Activated CD4-positive, alpha-beta T cell treated with anti-CD3 and anti-CD28 coated beads, Interleukin-2, amount 10 ng/mL, durations not matched to agents 24 days and 14 days (primary cell): ENCODE measurements around the gene MBD3L3. TPM values are rescaled to one million over a fixed set of nuclear protein-coding genes. Genes with fewer than 3 reads are reported as not detected.
"Not testable (repeated sequence)": the region's sequence is repeated elsewhere in the genome, so short reads cannot be mapped to it uniquely, and the experiment has no call there.

Source experiments
- DNase-seq: peaks from one replicate; pipeline ENCODE4 v3.0.0; 2022
- H3K27ac Mint-ChIP-seq: one replicate; pipeline ENCODE4 v1.8.0; 2022; ENCODE audit warnings: mild to moderate bottlenecking, mixed read lengths
- H3K27me3 Mint-ChIP-seq: one replicate; pipeline ENCODE4 v1.8.0; 2022; ENCODE audit warnings: mixed read lengths
- H3K36me3 Mint-ChIP-seq: one replicate; pipeline ENCODE4 v1.8.0; 2022; ENCODE audit warnings: low read depth, mild to moderate bottlenecking, mixed read lengths
- H3K4me1 Mint-ChIP-seq: one replicate; pipeline ENCODE4 v1.8.0; 2021; ENCODE audit warnings: mixed read lengths
- H3K4me3 Mint-ChIP-seq: one replicate; pipeline ENCODE4 v1.8.0; 2022; ENCODE audit warnings: mild to moderate bottlenecking, moderate library complexity, mixed read lengths
- H3K9me3 Mint-ChIP-seq: one replicate; pipeline ENCODE4 v1.8.0; 2021; ENCODE audit warnings: mixed read lengths
- intact Hi-C: fragments of 100-400 bp; cut with micrococcal nuclease; formaldehyde crosslinking; loops from one replicate; pipeline ENCODE4 v1.15.1; 2023
- total RNA-seq: library from RNA; stranded (reverse); gene quantifications from 2 replicates; pipeline ENCODE4 v1.2.3, GENCODE V29; 2022

MBD3L3 gene
- total RNA-seq, 1 donor from 2014 or later, result not detected

DNA sequence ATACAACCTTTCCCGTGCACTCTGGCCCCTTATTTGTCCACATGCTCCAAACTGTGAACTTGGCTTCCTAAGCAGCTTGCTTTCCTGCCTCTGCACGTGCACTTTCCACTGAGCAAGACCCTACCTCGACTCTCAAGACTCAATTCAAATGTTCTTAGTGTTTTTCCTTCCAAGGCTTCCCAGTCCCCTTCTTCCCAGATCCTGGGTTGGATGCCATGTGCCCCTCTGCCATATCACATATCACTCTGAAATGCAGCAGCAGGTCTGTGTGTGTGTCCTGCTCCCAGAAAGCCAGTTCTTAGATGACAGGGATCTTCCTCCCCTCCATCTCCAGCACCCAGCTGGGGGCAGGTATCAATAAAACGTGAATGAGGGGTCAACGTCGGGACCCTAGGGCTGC is 14.1 kb upstream of the MBD3L3 start:
- peaks cover 68% of the 10 kb centered on the region for H3K36me3 Mint-ChIP-seq
- peak overlapping the region; percentile 28 for H3K4me3 Mint-ChIP-seq
- H3K27ac Mint-ChIP-seq, result no peak overlapping the region
- H3K4me1 Mint-ChIP-seq, result peaks cover 10% of the 10 kb centered on the region
- intact Hi-C loops, result no loop called here
- DNase-seq, result peak; percentile 50
- no peaks in the 10 kb centered on the region for H3K27me3 Mint-ChIP-seq
- peaks cover 21% of the 10 kb centered on the region for H3K9me3 Mint-ChIP-seq

DNA sequence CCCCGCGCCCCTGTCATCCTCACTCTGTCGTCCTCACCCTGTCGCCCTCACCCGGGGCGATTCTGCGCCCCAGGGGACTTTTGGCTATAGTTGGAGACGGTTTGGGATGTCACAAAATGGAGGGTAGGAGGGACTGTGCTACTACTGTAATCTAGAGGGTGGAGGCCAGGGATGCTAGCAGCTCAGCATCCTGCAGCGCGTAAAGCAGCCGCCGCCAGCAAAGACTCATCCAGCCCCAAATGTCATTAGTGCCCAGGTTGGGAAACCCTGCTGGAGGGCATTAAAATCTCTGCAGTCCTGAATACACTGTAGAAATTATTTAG is 11.4 kb upstream of the MBD3L3 start:
- intact Hi-C loops, result no loop called here
- H3K9me3 Mint-ChIP-seq, result peaks cover 9% of the 10 kb centered on the region
- DNase-seq, result no peak
- H3K27me3 Mint-ChIP-seq, result no peaks in the 10 kb centered on the region
- peaks cover 41% of the 10 kb centered on the region for H3K36me3 Mint-ChIP-seq
- peak overlapping the region; percentile 77 for H3K27ac Mint-ChIP-seq
- peaks cover 10% of the 10 kb centered on the region for H3K4me1 Mint-ChIP-seq
- peak overlapping the region; percentile 96 for H3K4me3 Mint-ChIP-seq

DNA sequence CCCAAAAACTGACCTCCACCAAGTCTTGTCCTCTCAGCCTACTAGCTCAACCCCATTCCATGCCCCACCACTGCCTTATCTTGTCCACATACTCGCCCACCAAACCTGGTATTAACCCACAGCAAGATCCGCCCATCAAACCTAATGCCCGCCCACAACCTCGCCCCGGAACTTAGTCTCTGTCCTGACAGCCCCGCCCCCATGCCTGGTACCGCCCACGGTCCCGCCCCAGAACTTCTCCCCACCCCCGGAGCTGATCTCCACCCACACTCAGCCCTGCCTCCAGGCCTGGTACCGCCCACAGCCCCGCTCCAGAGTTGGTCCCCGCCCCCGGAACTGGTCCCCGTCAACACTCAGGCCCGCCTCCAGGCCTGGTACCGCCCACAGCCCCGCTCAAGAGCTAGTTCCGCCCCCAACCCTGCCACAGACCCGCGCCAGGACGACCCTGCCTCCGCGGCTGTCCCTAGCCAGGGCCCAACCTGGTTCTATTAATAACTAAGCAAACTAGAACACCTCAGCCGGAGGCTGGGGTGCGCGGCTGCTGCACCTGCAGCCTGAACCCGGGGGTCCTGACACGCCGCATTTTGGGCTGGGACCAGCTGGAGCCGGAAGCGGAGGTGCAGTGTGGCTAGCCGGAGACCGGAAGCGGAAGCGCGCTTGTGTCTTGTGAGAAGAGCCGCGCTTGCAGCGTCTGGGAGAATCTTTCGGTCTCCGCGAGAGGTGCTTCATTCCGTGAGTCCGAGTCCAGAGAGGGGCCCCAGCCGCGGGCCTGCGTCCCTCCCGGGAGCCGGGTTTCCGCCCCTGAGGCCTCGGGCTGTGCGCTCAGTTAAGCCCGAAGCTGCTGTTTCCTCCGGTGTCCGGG is 10.8 kb upstream of the MBD3L3 start, which contains the start of gene ZNF557:
ZNF557 (plus strand) TSS at position 662 of the 862 bp plus-strand sequence. CDS start 5,372 bp downstream, outside the sequence.
- H3K36me3 Mint-ChIP-seq, result peaks cover 35% of the 10 kb centered on the region
- peak within 1 kb of the TSS; percentile 96 for H3K4me3 Mint-ChIP-seq
- H3K27me3 Mint-ChIP-seq, result no peaks in the 10 kb centered on the region
- peaks cover 6% of the 10 kb centered on the region for H3K9me3 Mint-ChIP-seq
- H3K4me1 Mint-ChIP-seq, result peaks cover 8% of the 10 kb centered on the region
- H3K27ac Mint-ChIP-seq, result peak within 1 kb of the TSS; percentile 77
- peak; percentile 99 for DNase-seq
- intact Hi-C loops, result no loop called here

DNA sequence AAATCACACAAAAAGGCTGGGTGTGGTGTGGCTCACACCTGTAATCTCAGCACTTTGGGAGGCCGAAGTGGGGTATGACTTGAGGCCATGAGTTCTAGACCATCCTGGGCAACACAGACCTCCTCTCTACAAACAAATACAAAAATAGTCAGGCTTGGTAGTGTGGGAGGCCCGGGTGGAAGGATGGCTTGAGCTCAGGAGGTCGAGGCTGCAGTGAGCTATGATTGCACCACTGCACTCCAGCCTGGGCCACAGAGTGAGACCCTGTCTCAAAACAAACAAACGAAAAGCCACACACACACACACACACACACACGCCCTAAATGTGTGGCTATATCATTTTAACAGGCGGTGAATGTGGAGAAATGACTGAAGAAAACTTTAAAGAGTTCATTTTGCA is 10.1 kb upstream of the MBD3L3 start:
- H3K4me3 Mint-ChIP-seq, result peak overlapping the region; percentile 96
- intact Hi-C loops, result no loop called here
- H3K27ac Mint-ChIP-seq, result peak overlapping the region; percentile 77
- peaks cover 5% of the 10 kb centered on the region for H3K9me3 Mint-ChIP-seq
- H3K4me1 Mint-ChIP-seq, result peaks cover 8% of the 10 kb centered on the region
- H3K36me3 Mint-ChIP-seq, result peaks cover 29% of the 10 kb centered on the region
- H3K27me3 Mint-ChIP-seq, result no peaks in the 10 kb centered on the region
- DNase-seq, result no peak

DNA sequence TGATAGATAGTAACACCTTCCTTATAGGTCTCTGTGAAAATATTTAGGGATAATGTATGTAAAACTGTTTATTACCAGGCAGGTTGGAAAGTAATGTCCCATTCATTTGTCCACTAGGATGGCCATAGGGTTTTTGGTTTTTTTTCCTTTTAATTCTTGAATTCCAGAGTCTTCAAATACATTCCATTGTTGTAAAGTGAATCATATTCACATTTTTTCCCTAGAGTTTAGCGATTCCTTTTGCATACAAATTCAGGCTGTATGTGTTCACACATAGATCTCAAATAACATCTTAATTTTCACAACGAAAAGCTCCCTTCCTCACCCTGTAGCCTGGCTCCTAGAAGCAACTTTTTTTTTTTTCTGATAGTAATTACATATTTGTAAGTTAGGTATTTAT is 9.2 kb upstream of the MBD3L3 start:
- Mint-ChIP-seq H3K4me1 (peaks cover 8% of the 10 kb centered on the region), H3K27me3 (no peaks in the 10 kb centered on the region)
- intact Hi-C loops, result no loop called here

DNA sequence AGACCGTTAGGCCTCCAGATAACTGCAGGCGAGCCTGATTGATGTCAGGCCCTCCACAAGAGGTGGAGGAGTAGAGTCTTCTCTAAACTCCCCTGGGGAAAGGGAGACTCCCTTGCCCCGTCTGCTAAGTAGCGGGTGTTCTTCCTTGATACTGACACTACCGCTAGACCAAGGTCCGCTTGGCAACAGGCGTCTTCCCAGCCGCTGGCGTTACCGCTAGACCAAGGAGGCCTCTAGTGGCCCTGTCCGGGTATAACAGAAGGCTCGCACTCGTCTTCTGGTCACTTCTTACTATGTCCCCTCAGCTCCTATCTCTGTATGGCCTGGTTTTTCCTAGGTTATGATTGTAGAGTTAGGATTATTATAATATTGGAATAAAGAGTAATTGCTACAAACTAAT is 8.6 kb upstream of the MBD3L3 start:
- H3K4me3 Mint-ChIP-seq, intact Hi-C loops, H3K27me3 Mint-ChIP-seq, H3K9me3 Mint-ChIP-seq, H3K27ac Mint-ChIP-seq, H3K4me1 Mint-ChIP-seq: not testable (repeated sequence)
- H3K36me3 Mint-ChIP-seq, result peaks cover 16% of the 10 kb centered on the region
- peak; percentile 61 for DNase-seq

More for the DNA sequence above, 9.2 kb upstream of the MBD3L3 start:
- peaks cover 5% of the 10 kb centered on the region for H3K9me3 Mint-ChIP-seq
- no peak overlapping the region for H3K4me3 Mint-ChIP-seq
- H3K27ac Mint-ChIP-seq, result no peak overlapping the region
- H3K36me3 Mint-ChIP-seq, result peaks cover 22% of the 10 kb centered on the region
- DNase-seq, result peak; percentile 42

DNA sequence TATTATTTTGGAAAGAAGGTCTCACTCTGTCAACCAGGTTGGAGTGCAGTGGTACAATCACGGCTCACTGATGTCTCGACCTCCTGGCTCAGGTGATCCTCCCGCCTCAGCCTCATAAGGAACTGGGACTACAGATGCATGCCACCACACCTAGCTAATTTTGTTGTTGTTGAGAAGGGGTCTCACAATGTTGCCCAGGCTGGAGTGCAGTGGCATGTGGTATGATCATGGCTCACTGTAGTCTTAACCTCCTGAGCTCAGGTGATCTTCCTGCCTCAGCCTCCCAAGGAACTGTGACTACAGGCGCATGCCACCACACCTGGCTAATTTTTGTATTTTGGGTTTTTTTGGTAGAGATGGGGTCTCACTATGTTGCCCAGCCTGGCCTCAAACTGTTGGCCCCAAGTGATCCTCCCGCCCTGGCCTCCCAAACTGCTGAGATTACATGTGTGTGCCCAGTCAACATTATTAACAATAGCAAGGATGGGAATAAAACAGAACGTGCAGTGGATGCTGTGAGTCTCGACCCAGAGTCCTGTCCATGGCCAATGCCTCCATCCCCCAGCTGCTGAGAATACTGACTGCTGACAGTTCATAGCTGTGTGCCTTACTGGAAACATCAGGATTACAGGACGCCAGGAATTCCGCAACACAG is 5.4 kb upstream of the MBD3L3 start:
- Mint-ChIP-seq H3K4me3 (no peak overlapping the region), H3K27ac (no peak overlapping the region), H3K27me3 (no peaks in the 10 kb centered on the region), H3K36me3 (no peaks in the 10 kb centered on the region), H3K4me1 (peaks cover 1% of the 10 kb centered on the region), H3K9me3 (no peaks in the 10 kb centered on the region)
- intact Hi-C loops, result no loop called here
- DNase-seq, result peak; percentile 71

DNA sequence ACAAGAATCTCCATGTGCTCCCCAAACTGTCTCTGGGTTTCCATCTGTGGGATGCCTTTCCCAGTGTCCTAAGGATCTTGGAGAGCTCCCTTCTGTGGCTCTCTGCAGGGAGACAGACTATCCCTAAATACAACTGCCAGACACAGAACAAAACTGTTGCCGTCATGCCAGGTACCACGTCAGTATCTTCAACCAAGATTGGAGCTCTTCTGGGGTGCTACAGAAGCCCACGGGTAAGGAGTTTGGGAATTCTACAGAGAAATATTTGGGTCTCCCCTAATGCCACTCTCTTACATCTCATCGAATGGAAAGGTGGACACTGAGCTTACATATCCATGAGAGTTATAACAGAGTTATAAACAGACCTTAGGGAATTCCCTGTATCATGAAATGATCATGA is 4.9 kb upstream of the MBD3L3 start:
- Mint-ChIP-seq H3K27ac (no peak overlapping the region), H3K9me3 (no peaks in the 10 kb centered on the region), H3K36me3 (no peaks in the 10 kb centered on the region), H3K4me1 (no peaks in the 10 kb centered on the region), H3K27me3 (no peaks in the 10 kb centered on the region), H3K4me3 (no peak overlapping the region)
- peak; percentile 68 for DNase-seq
- intact Hi-C loops, result no loop called here

DNA sequence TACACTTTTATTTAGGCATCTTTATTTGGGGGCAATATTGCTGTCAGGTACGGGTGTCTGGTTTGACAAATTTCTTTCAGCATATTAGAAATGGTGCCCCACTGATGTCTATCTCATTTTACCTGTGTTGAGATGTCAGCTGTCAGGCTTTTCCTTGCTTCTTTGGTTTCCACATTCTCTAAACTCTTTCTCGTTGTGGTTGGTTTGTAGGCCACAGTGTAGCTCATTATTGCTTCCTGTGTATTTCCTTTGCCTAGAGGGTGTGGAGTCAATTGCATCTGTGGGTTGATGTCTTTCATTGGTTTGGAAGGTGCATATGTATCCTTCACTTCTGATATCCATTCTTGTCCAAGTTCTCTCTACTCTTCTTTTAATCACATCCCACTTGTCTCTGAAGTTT is 1.5 kb upstream of the MBD3L3 start:
- H3K4me1 Mint-ChIP-seq, H3K9me3 Mint-ChIP-seq, H3K27ac Mint-ChIP-seq, H3K27me3 Mint-ChIP-seq, H3K4me3 Mint-ChIP-seq, intact Hi-C loops, H3K36me3 Mint-ChIP-seq: not testable (repeated sequence)
- DNase-seq, result peak; percentile 65

DNA sequence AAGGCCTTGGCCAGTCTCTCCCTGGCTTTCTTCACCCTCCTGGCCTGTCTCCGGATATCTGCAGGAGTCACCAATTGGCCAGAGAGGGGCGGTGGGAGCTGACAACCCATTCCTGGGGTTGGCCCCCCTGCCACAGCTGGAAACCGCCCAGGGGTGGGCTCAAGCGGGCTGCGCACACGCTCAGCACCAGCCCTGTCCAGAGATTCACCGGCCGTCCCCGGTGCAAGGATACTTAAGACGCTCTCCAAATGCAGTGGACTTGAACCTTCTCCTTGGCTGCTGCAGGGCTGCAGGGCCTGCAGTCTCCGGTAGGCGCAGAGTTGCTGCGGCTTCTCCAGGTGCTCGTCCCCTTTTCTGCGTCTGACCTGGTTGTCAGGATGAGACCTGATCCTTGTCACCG is 2.1 kb downstream of the MBD3L3 start:
- DNase-seq, result peak; percentile 54
- not testable (repeated sequence) for H3K27me3 Mint-ChIP-seq

DNA sequence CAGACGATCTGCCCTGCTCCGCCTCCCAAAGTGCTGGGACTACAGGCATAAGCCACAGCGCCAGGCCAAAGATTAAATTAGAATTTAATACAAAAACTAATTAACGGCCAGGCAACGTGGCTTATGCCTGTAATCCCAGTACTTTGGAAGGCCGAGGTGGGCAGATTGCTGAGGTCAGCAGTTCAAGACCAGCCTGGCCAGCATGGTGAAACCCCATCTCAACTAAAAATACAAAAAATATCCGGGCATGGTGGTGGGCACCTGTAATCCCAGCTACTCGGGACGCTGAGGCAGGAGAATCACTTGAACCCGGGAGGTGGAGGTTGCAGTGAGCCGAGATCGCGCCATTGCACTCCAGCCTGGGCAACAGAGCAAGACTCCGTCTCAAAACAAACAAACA is 2.8 kb downstream of the MBD3L3 start:
- H3K9me3 Mint-ChIP-seq, H3K4me3 Mint-ChIP-seq, intact Hi-C loops, H3K27me3 Mint-ChIP-seq, H3K4me1 Mint-ChIP-seq, H3K36me3 Mint-ChIP-seq, H3K27ac Mint-ChIP-seq: not testable (repeated sequence)
- peak; percentile 54 for DNase-seq

More for the DNA sequence above, 2.1 kb downstream of the MBD3L3 start:
- H3K36me3 Mint-ChIP-seq, H3K4me1 Mint-ChIP-seq, H3K27ac Mint-ChIP-seq, intact Hi-C loops, H3K9me3 Mint-ChIP-seq, H3K4me3 Mint-ChIP-seq: not testable (repeated sequence)

DNA sequence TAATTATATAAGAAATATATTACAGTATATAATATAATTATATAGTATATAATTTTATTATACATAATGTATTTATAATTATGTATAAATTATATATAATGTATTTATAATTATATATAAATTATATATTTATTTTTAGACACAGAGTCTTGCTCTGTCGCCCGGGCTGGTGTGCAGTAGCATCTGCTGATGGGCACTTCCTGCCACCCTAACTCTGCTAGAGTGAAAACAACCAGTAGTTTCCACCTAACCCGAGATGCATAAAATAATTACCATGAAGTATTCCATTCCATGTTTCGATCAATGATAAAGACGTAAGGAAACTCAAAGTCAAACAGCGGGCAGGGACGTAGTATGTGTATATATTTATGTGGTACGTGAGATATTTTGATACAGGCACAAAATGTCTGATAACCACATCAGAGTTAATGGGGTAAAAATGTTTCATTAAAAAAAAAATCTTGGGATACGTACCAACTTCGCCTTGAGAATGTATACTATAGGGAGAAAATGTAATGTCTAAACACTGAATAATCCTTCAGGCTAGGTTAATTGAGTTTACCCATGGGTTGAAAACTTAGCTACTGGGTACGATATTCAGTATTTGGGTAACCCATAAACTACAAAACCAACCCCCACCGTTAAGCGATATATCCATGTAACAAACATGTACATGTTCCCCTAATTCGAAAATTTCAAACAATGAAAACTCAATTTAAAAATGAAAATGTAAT is 3.7 kb downstream of the MBD3L3 start:
- DNase-seq, result peak; percentile 56
- H3K36me3 Mint-ChIP-seq, H3K4me1 Mint-ChIP-seq, H3K27me3 Mint-ChIP-seq, H3K27ac Mint-ChIP-seq, intact Hi-C loops, H3K4me3 Mint-ChIP-seq, H3K9me3 Mint-ChIP-seq: not testable (repeated sequence)

DNA sequence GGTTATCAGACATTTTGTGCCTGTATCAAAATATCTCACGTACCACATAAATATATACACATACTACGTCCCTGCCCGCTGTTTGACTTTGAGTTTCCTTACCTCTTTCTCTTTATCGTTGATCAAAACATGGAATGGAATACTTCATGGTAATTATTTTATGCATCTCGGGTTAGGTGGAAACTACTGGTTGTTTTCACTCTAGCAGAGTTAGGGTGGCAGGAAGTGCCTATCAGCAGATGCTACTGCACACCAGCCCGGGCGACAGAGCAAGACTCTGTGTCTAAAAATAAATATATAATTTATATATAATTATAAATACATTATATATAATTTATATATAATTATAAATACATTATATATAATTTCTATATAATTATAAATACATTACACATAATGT is 5.6 kb downstream of the MBD3L3 start:
- H3K27ac Mint-ChIP-seq, intact Hi-C loops, H3K27me3 Mint-ChIP-seq, H3K9me3 Mint-ChIP-seq, H3K4me1 Mint-ChIP-seq, H3K36me3 Mint-ChIP-seq, H3K4me3 Mint-ChIP-seq: not testable (repeated sequence)
- peak; percentile 65 for DNase-seq

DNA sequence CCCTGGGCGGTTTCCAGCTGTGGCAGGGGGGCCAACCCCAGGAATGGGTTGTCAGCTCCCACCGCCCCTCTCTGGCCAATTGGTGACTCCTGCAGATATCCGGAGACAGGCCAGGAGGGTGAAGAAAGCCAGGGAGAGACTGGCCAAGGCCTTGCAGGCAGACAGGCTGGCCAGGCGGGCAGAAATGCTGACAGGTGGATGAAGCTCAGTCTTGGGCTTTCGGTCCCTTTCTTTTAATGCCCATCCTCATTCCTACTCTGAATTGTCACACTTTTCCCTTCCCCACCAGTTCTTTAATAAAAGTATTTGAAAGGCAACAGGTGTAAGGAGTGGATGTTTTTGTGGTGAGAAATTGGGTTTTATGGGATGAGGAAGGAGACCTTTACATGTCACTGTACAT is 7.1 kb downstream of the MBD3L3 start:
- H3K9me3 Mint-ChIP-seq, H3K27me3 Mint-ChIP-seq, H3K4me3 Mint-ChIP-seq, H3K4me1 Mint-ChIP-seq, intact Hi-C loops, H3K36me3 Mint-ChIP-seq, H3K27ac Mint-ChIP-seq: not testable (repeated sequence)
- peak; percentile 60 for DNase-seq
